ENCODE results near the gene RCAN2.
"Not testable (repeated sequence)": the region's sequence is repeated elsewhere in the genome, so short reads cannot be mapped to it uniquely, and the experiment has no call there.

Gene RCAN2

GRCh38 chr6:46440141-46440540, 51.1 kb downstream of the RCAN2 start:
- DNase-seq (ENCODE audit: low read depth in 2 of 2) = no peak

GRCh38 chr6:46438245-46438644, 53.0 kb downstream of the RCAN2 start:
- DNase-seq (ENCODE audit: low read depth in 2 of 2) = no peak

GRCh38 chr6:46437671-46438221, 53.5 kb downstream of the RCAN2 start:
- no peak for DNase-seq (ENCODE audit: low read depth in 2 of 2)

- no peak for DNase-seq (ENCODE audit: low read depth in 2 of 2)
Observed at GRCh38 chr6:46422619-46423018, 68.6 kb downstream of the RCAN2 start.

GRCh38 chr6:46421939-46422338, 69.3 kb downstream of the RCAN2 start:
- DNase-seq (ENCODE audit: low read depth in 2 of 2) = no peak

- no peak for DNase-seq (ENCODE audit: low read depth in 2 of 2)
Observed at GRCh38 chr6:46420921-46421638, 70.2 kb downstream of the RCAN2 start.

GRCh38 chr6:46419576-46420002, 71.7 kb downstream of the RCAN2 start:
- peak in 1 of 2 donors; percentile 1 for DNase-seq (ENCODE audit: low read depth in 2 of 2)

- DNase-seq (ENCODE audit: low read depth in 2 of 2) = no peak
Observed at GRCh38 chr6:46414398-46414797, 76.9 kb downstream of the RCAN2 start.

GRCh38 chr6:46412662-46413061, 78.6 kb downstream of the RCAN2 start:
- no peak for DNase-seq (ENCODE audit: low read depth in 2 of 2)

GRCh38 chr6:46411456-46412197, 79.6 kb downstream of the RCAN2 start:
- DNase-seq (ENCODE audit: low read depth in 2 of 2) = no peak

GRCh38 chr6:46410334-46410953, 80.8 kb downstream of the RCAN2 start:
- DNase-seq (ENCODE audit: low read depth in 2 of 2) = no peak

- no peak for DNase-seq (ENCODE audit: low read depth in 2 of 2)
Observed at GRCh38 chr6:46407776-46408530, 83.3 kb downstream of the RCAN2 start.

- DNase-seq (ENCODE audit: low read depth in 2 of 2) = no peak
Observed at GRCh38 chr6:46407246-46407645, 84.0 kb downstream of the RCAN2 start.

- not testable (repeated sequence) for DNase-seq (ENCODE audit: low read depth in 2 of 2)
Observed at GRCh38 chr6:46405620-46406180, 85.5 kb downstream of the RCAN2 start.

- DNase-seq (ENCODE audit: low read depth in 2 of 2) = no peak
Observed at GRCh38 chr6:46400898-46401297, 90.4 kb downstream of the RCAN2 start.

- DNase-seq (ENCODE audit: low read depth in 2 of 2) = no peak
Observed at GRCh38 chr6:46395530-46395929, 95.7 kb downstream of the RCAN2 start.

GRCh38 chr6:46393940-46394337, 97.3 kb downstream of the RCAN2 start:
- DNase-seq (ENCODE audit: low read depth in 2 of 2) = no peak

- no peak for DNase-seq (ENCODE audit: low read depth in 2 of 2)
Observed at GRCh38 chr6:46393161-46393939, 97.9 kb downstream of the RCAN2 start.

- no peak for DNase-seq (ENCODE audit: low read depth in 2 of 2)
Observed at GRCh38 chr6:46392294-46392693, 99.0 kb downstream of the RCAN2 start.

GRCh38 chr6:46390153-46390876, 100.9 kb downstream of the RCAN2 start:
- no peak for DNase-seq (ENCODE audit: low read depth in 2 of 2)

Data from stimulated activated CD8-positive, alpha-beta memory T cell treated with anti-CD3 and anti-CD28 coated beads, Interleukin-2, amount 100 ng/mL, for 48 hours (primary cell).